A549 (cell line): Measurements from ENCODE around the gene DYNC2I2. TPM values are rescaled to one million over a fixed set of nuclear protein-coding genes. Genes with fewer than 3 reads are reported as not detected.
A peak's percentile ranks its signal among the peaks of the same experiment; 100 is the strongest.

Experiments used
- ATAC-seq, 2 experiments: fragments of 200-7000 bp in 1 of 2; fragments of >200 bp in 1 of 2; cut with Nextera tagmentation in 1 of 2; cut with Tn5 transposase in 1 of 2; 3 replicates each; pipeline versions ENCODE4 v1.8.0 to v1.9.1; 2018 to 2020; ENCODE audit warnings: mild to moderate bottlenecking in 1 of 2, moderate library complexity in 1 of 2
- CTCF ChIA-PET: fragments of 300-600 bp; sonication (Branson Sonifier 250); formaldehyde crosslinking; extraction: SDS; loops from one replicate; lab custom pipeline; 2021; ENCODE audit warnings: antibody characterized with exemption, inconsistent platforms; lab: Yijun Ruan, JAX
- POLR2A ChIA-PET: fragments of 350-600 bp; formaldehyde crosslinking; extraction: SDS; loops from one replicate; lab custom pipeline; 2021; ENCODE audit warnings: antibody characterized with exemption, inconsistent platforms; lab: Yijun Ruan, JAX
- DNase-seq, 2 experiments: peaks; one replicate each; pipeline versions ENCODE4 v3.0.0 to v3.0.0-alpha.2; 2011 to 2016; ENCODE audit warnings: low read depth in 1 of 2, low spot score in 1 of 2
- FAIRE-seq: peaks from 2 replicates; lab custom pipeline; 2011; peaks lifted over from hg19 to GRCh38; lab: Jason Lieb, UNC
- H3K27ac ChIP-seq, 2 experiments: fragments of >200 bp; sonication (Bioruptor Twin); formaldehyde crosslinking; 3 replicates each; pipeline ENCODE4 v1.5.1; 2016 to 2017
- H3K4me1 ChIP-seq: fragments of >200 bp; sonication (Bioruptor Twin); formaldehyde crosslinking; 3 replicates; pipeline ENCODE4 v1.6.1; 2016
- H3K4me2 ChIP-seq: fragments of >200 bp; sonication (Bioruptor Twin); formaldehyde crosslinking; 3 replicates; pipeline ENCODE4 v1.6.1; 2016
- H3K4me3 ChIP-seq: fragments of >200 bp; sonication (Bioruptor Twin); formaldehyde crosslinking; 3 replicates; pipeline ENCODE4 v1.5.1; 2016
- H3K9me3 ChIP-seq: fragments of >200 bp; sonication (Bioruptor Twin); formaldehyde crosslinking; 3 replicates; pipeline ENCODE4 v1.6.1; 2016
- ATOH8 ChIP-seq: fragments of 250-450 bp; sonication (Bioruptor Pico); IDR thresholded peaks from 2 replicates; pipeline ENCODE4 v1.5.0; 2020; ENCODE audit warnings: low read depth, mild to moderate bottlenecking, moderate library complexity
- CEBPB ChIP-seq, 2 experiments: fragments of >200 bp in 1 of 2; sonication (Bioruptor Twin) in 1 of 2; formaldehyde crosslinking in 1 of 2; IDR thresholded peaks; 2 replicates each; pipeline ENCODE4 v1.6.1; 2012 to 2016
- CTCF ChIP-seq: fragments of >200 bp; sonication (Bioruptor Twin); formaldehyde crosslinking; IDR thresholded peaks from 3 replicates; pipeline ENCODE4 v1.5.1; 2016
- E2F6 ChIP-seq: IDR thresholded peaks from 2 replicates; pipeline ENCODE4 v1.6.1; 2012; ENCODE audit warnings: low read depth, borderline replicate concordance
- EHF ChIP-seq: fragments of 250-450 bp; sonication (Bioruptor Pico); IDR thresholded peaks from 2 replicates; pipeline ENCODE4 v1.5.0; 2020; ENCODE audit warnings: mild to moderate bottlenecking
- EP300 ChIP-seq, 2 experiments: fragments of >200 bp; sonication (Bioruptor Twin); formaldehyde crosslinking; IDR thresholded peaks; 2 replicates in 1 of 2; 3 replicates in 1 of 2; pipeline ENCODE4 v1.6.1; 2016 to 2017
- FOSL2 ChIP-seq, 2 experiments: fragments of 450-650 bp in 1 of 2; fragments of >200 bp in 1 of 2; sonication (Bioruptor Twin) in 1 of 2; formaldehyde crosslinking; IDR thresholded peaks; 2 replicates each; pipeline versions ENCODE4 v1.5.0 to v1.6.1; 2016 to 2020; ENCODE audit warnings: mild to moderate bottlenecking in 1 of 2, moderate library complexity in 1 of 2
- FOXS1 ChIP-seq: fragments of 250-450 bp; sonication (Bioruptor Pico); IDR thresholded peaks from 2 replicates; pipeline ENCODE4 v1.5.0; 2020; ENCODE audit warnings: mild to moderate bottlenecking, moderate library complexity
- HOXB13 ChIP-seq: fragments of 250-450 bp; sonication (Bioruptor Pico); IDR thresholded peaks from 2 replicates; pipeline ENCODE4 v1.5.0; 2020; ENCODE audit warnings: low read depth, mild to moderate bottlenecking, moderate library complexity
- HOXB5 ChIP-seq: fragments of 250-450 bp; sonication (Bioruptor Pico); IDR thresholded peaks from 2 replicates; pipeline ENCODE4 v1.5.0; 2020; ENCODE audit warnings: mild to moderate bottlenecking, moderate library complexity
- JUN ChIP-seq, 2 experiments: fragments of >200 bp; sonication (Bioruptor Twin); formaldehyde crosslinking; IDR thresholded peaks; 2 replicates in 1 of 2; 3 replicates in 1 of 2; pipeline ENCODE4 v1.6.1; 2016 to 2017
- KDM1A ChIP-seq: fragments of 200-600 bp; sonication (generic); IDR thresholded peaks from 2 replicates; pipeline ENCODE4 v1.6.1; 2016; ENCODE audit warnings: low read depth, mild to moderate bottlenecking
- MAX ChIP-seq: IDR thresholded peaks from 2 replicates; pipeline ENCODE4 v1.6.1; 2012
- MAZ ChIP-seq: fragments of 150-350 bp; IDR thresholded peaks from 2 replicates; pipeline ENCODE4 v1.6.1; 2014; ENCODE audit warnings: antibody characterized with exemption, low read depth, low read length, borderline replicate concordance
- MYC ChIP-seq: IDR thresholded peaks from 2 replicates; pipeline ENCODE4 v1.6.1; 2012; ENCODE audit warnings: mild to moderate bottlenecking, inconsistent platforms, low read length, improper control_type of control experiment, borderline replicate concordance
- PBX3 ChIP-seq: IDR thresholded peaks from 2 replicates; pipeline ENCODE4 v1.6.1; 2012
- PHF8 ChIP-seq: fragments of 200-600 bp; sonication (generic); IDR thresholded peaks from 2 replicates; pipeline ENCODE4 v1.6.1; 2016; ENCODE audit warnings: low read depth, mild to moderate bottlenecking, antibody characterized with exemption, moderate library complexity, borderline replicate concordance
- POLR2A ChIP-seq: IDR thresholded peaks from 2 replicates; pipeline ENCODE4 v1.6.1; 2012; ENCODE audit warnings: mild to moderate bottlenecking, low read length
- TFCP2L1 ChIP-seq: fragments of 250-450 bp; sonication (Bioruptor Pico); IDR thresholded peaks from 2 replicates; pipeline ENCODE4 v1.5.0; 2021; ENCODE audit warnings: mild to moderate bottlenecking
- USF2 ChIP-seq: fragments of 450-650 bp; IDR thresholded peaks from 2 replicates; pipeline ENCODE4 v1.6.1; 2014; ENCODE audit warnings: antibody characterized with exemption
- ZSCAN20 ChIP-seq: fragments of 250-450 bp; sonication (Bioruptor Pico); IDR thresholded peaks from 2 replicates; pipeline ENCODE4 v1.8.0; 2022; ENCODE audit warnings: mild to moderate bottlenecking, moderate library complexity
- WGBS: methylation state at CpG from one replicate; pipeline ENCODE4 v1.1.6; 2017; ENCODE audit errors: missing lambda C conversion rate; 5-methylcytosine and 5-hydroxymethylcytosine counted together
- polyA plus RNA-seq, 4 experiments: library from polyadenylated mRNA; depleted of rRNA in 3 of 4; stranded (reverse); fragments of >200 nt; fragmentation: RNase III in 1 of 4; extraction: RNeasy Plus Mini Kit Qiagen cat#74134 plus additional on column Dnase treatment in 1 of 4; gene quantifications; 2 replicates in 3 of 4; 3 replicates in 1 of 4; pipeline ENCODE4 v1.2.3, GENCODE V29; 2011 to 2017

Gene DYNC2I2
- polyA plus RNA-seq, 2 of the 4 experiments (the other 2 are of a cell fraction), result 57.3 to 117 TPM

- 19% methylated on average over 17 of the region's 93 CpGs for WGBS
- ATAC-seq (peak; percentile 68 to 81), DNase-seq (peak; percentile 94), FAIRE-seq (no peak)
- H3K4me2 ChIP-seq, result peak within 1 kb of the TSS; percentile 92
- no peak for TF ChIP-seq KDM1A
- peak; percentile 31; the same call in 1 of the 2 replicates for TF ChIP-seq PHF8
- TF ChIP-seq TFCP2L1 (CRISPR knock-in tag), result peak; percentile 86; the same call in 1 of the 2 replicates
- no peak for TF ChIP-seq ZSCAN20 (CRISPR knock-in tag)
- peak; percentile 88 for TF ChIP-seq MAX
- TF ChIP-seq MYC, result peak; percentile 67; the same call in 1 of the 2 replicates
- TF ChIP-seq CTCF, result no peak
- peak; percentile 80; the same call in 1 of the 2 replicates for TF ChIP-seq HOXB13 (CRISPR knock-in tag)
- TF ChIP-seq E2F6, result peak; percentile 86
- TF ChIP-seq EP300 (IDR thresholded peaks at IDR 0.05), result no peak
- peak in 1 of 2 experiments; percentile 84; a peak in 2 of 5 replicates for TF ChIP-seq JUN (IDR thresholded peaks at IDR 0.05)
- TF ChIP-seq USF2, result peak; percentile 74
- TF ChIP-seq PBX3, result 0 out of 2 replicates have a peak, but pooled peaks have one; percentile 33
- TF ChIP-seq MAZ, result 0 out of 2 replicates have a peak, but pooled peaks have one; percentile 55
- peak; percentile 68; the same call in 1 of the 2 replicates for TF ChIP-seq ATOH8 (CRISPR knock-in tag)
- 0 out of 2 replicates have a peak, but pooled peaks have one; percentile 52 for TF ChIP-seq HOXB5
- TF ChIP-seq EHF (CRISPR knock-in tag), result peak; percentile 73; the same call in 1 of the 2 replicates
- peak; percentile 71 for TF ChIP-seq POLR2A
- peak; percentile 56; the same call in 1 of the 2 replicates for TF ChIP-seq FOXS1 (CRISPR knock-in tag)
- 0 out of 4 replicates have a peak, but pooled peaks of 1 of the 2 experiments have one; percentile 22 for TF ChIP-seq CEBPB (IDR thresholded peaks at IDR 0.05)
- no peak for TF ChIP-seq FOSL2 (IDR thresholded peaks at IDR 0.05)
- no peak for TF ChIP-seq FOSL2 (CRISPR knock-in tag; IDR thresholded peaks at IDR 0.05)
- H3K27ac ChIP-seq, result peak within 1 kb of the TSS; percentile 97 to 100
- ChIA-PET POLR2A (interaction anchor here (0.9 to 2.5 kb wide), 6 partner anchors 11 to 136 kb away, joined by 3 to 13 read pairs (median 4); partner anchors contain the start of genes DYNC2I2, PKN3, SPTAN1 and ZDHHC12), CTCF (interaction anchor here (1.5 to 1.9 kb wide), 3 partner anchors 13 to 53 kb away, joined by 3 to 8 read pairs (median 8); partner anchors contain the start of gene PKN3)
- peak within 1 kb of the TSS; percentile 100 for H3K4me3 ChIP-seq
- H3K4me1 ChIP-seq, result peaks cover 50% of the 10 kb centered on the region
- H3K9me3 ChIP-seq, result no peaks in the 10 kb centered on the region
These were observed 32.0 kb upstream of the DYNC2I2 start, which contains the start of gene SET for GRCh38 chr9:128688501-128689292. SET (plus strand) TSS chr9:128689222; CDS start chr9:128689583, 361 bp downstream.
